Kidney epithelial cell (primary cell): ENCODE results near the gene COPG2. TPM values are rescaled to one million over a fixed set of nuclear protein-coding genes. Genes with fewer than 3 reads are reported as not detected.
A peak's percentile ranks its signal among the peaks of the same experiment; 100 is the strongest.
"Not testable (repeated sequence)": the region's sequence is repeated elsewhere in the genome, so short reads cannot be mapped to it uniquely, and the experiment has no call there.

ENCODE experiments used
- DNase-seq: peaks from one replicate; pipeline ENCODE4 v3.0.0-alpha.2; 2010; ENCODE audit warnings: low read depth
- H3K27me3 ChIP-seq: 2 replicates; pipeline ENCODE4 v1.6.0; 2011; ENCODE audit warnings: low read length; ENCODE audit not compliant: control insufficient read depth, insufficient read depth
- H3K36me3 ChIP-seq: 2 replicates; pipeline ENCODE4 v1.5.1; 2011; ENCODE audit warnings: low read length; ENCODE audit not compliant: control insufficient read depth, insufficient read depth
- H3K4me3 ChIP-seq: 2 replicates; pipeline ENCODE4 v1.5.1; 2011; ENCODE audit warnings: low read depth, mild to moderate bottlenecking, control low read depth, low read length
- total RNA-seq: library from RNA; depleted of rRNA; stranded (reverse); fragments of >200 nt; gene quantifications from 2 replicates; pipeline ENCODE4 v1.2.3, GENCODE V29; 2015
- TF ChIP-seq, protein P1 (sequence below): IDR thresholded peaks from 2 replicates; pipeline ENCODE4 v1.5.1; 2011; ENCODE audit warnings: mild to moderate bottlenecking, moderate library complexity, low read length, control low read depth, inconsistent platforms; ENCODE audit not compliant: insufficient read depth, poor library complexity, severe bottlenecking

The COPG2 gene
- total RNA-seq, 1 donor from 2014 or later: 37.9 TPM

DNA sequence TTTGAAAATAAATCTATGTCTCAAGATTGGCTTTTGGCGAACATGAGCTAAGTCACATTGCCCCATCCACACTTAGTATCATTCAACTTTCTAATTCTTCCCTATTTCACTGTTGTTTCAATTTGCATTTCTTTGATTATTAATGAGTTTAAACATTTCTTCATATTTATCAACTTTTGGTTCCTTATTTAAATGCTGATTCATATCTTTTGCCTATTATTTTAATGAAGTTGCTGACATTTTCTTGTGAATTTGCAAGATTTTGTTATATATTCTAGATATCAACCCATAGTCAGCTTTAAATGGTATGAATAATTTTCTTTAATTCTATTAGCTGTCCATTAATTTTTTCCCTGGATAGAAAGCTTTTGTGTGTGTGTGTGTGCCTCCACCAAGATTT lies 32.2 kb upstream of the COPG2 start:
- H3K4me3 ChIP-seq: no peak overlapping the region
- DNase-seq: no peak
- H3K27me3 ChIP-seq: no peaks in the 10 kb centered on the region
- TF ChIP-seq, protein P1, sequence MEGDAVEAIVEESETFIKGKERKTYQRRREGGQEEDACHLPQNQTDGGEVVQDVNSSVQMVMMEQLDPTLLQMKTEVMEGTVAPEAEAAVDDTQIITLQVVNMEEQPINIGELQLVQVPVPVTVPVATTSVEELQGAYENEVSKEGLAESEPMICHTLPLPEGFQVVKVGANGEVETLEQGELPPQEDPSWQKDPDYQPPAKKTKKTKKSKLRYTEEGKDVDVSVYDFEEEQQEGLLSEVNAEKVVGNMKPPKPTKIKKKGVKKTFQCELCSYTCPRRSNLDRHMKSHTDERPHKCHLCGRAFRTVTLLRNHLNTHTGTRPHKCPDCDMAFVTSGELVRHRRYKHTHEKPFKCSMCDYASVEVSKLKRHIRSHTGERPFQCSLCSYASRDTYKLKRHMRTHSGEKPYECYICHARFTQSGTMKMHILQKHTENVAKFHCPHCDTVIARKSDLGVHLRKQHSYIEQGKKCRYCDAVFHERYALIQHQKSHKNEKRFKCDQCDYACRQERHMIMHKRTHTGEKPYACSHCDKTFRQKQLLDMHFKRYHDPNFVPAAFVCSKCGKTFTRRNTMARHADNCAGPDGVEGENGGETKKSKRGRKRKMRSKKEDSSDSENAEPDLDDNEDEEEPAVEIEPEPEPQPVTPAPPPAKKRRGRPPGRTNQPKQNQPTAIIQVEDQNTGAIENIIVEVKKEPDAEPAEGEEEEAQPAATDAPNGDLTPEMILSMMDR: no peak
- no peaks in the 10 kb centered on the region for H3K36me3 ChIP-seq

DNA sequence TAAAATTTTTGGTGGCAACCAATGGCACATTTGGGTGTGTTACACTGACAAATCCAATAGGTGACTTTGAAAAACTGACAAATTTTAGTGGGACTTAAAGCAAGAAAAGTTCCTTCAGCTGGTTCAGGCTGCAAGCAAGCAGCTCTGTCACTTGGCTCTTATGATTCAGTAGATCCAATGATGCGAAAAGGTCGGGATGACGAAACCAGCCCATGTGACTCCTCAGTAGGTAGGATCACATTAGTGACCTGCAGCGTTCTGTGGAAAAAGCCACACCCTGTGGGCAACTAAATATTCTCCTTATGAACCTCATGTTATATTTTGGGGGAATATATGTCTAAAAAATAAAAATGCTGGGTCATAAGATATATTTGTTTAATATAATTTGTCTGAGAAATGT lies 31.1 kb upstream of the COPG2 start:
- TF ChIP-seq, protein P1: no peak
- Histone ChIP-seq H3K27me3 (no peaks in the 10 kb centered on the region), H3K36me3 (no peaks in the 10 kb centered on the region), H3K4me3 (no peak overlapping the region)
- DNase-seq: no peak

DNA sequence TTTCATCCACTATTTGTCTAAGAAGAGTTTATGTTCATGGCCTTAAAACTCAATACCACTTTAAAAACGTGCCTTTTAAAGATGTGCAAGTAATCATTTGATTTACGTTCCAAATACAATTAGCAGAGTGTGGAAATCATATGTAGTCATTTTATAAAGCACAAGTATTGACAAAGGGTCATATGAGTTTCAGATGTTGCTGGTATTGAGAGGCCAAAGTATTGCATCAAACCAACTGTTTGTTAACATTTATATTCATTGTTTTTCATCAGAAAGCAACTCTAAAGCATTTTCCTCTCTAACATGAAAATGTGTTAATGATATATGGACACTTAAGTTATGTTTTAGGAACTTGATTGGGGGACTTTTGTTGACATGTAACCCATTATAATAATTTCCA lies 29.3 kb upstream of the COPG2 start:
- Histone ChIP-seq H3K4me3 (no peak overlapping the region), H3K36me3 (no peaks in the 10 kb centered on the region), H3K27me3 (no peaks in the 10 kb centered on the region)
- TF ChIP-seq, protein P1: no peak
- no peak for DNase-seq

DNA sequence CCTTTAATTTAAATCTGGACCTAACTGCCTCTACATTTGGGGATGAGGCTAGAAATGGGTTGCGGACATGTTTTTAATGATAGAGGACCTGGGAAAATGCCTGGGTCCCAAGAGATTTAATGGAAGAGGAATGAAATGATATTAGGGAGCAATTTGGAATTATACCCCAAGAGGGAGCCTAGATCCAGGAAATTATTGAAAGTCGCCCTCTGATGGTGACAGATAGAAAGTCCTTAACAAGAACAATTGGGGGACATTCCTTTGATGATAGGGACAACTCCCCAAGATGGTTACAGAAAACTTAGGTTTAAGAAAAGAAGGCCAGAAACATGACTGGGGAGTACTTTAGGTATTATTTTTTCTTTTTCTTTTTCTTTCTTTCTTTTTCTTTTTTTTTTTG lies 27.3 kb upstream of the COPG2 start:
- TF ChIP-seq, protein P1: peak; percentile 60
- no peaks in the 10 kb centered on the region for H3K36me3 ChIP-seq
- no peak for DNase-seq
- H3K27me3 ChIP-seq: no peaks in the 10 kb centered on the region
- H3K4me3 ChIP-seq: no peak overlapping the region

DNA sequence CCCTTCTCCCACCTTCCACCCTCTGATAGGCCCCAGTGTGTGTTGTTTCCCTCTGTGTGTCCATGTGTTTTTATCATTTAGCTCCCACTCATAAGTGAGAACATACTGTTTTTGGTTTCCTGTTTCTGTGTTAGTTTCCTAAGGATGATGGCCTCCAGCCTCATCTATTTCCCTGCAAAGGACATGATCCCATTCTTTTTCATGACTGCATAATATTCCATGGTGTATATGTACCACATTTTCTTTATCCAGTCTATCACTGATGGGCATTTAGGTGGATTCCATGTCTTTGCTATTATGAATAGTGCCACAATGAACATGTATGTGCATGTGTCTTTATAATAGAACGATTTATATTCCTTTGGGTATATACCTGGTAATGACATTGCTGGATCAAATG lies 23.8 kb upstream of the COPG2 start:
- H3K36me3 ChIP-seq, H3K4me3 ChIP-seq, H3K27me3 ChIP-seq, DNase-seq: not testable (repeated sequence)

DNA sequence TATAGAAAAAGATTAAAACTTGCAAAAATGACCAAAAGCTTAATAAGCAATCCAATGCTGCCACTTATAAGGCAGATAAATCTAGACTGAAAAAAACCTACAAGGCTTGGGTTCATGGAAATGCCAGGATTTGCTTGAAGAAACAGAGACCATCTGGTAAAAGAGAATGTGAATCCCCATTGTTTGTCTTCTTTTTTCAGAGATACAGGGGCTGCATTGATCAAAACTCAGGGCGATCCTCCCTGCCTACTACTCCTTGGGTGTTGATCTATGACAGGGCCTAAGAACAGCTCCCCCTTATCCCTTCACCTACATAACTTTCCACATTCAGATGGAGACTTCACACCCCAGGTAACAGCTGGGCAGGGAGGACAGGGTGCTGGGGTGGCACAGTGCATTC lies 21.1 kb upstream of the COPG2 start:
- TF ChIP-seq, protein P1: no peak
- DNase-seq: no peak
- Histone ChIP-seq H3K4me3 (no peak overlapping the region), H3K36me3 (no peaks in the 10 kb centered on the region), H3K27me3 (no peaks in the 10 kb centered on the region)
